WTC11 (cell line): ENCODE data around the gene GRIN2C.

ENCODE experiments used
- SMAD3 ChIP-seq: sonication (generic); formaldehyde crosslinking; IDR thresholded peaks from 2 replicates; pipeline ENCODE4 v1.8.0; 2022; ENCODE audit warnings: missing genetic modification reagents, mild to moderate bottlenecking, borderline replicate concordance
- TF ChIP-seq, protein P1 (sequence below): sonication (generic); formaldehyde crosslinking; IDR thresholded peaks from 2 replicates; pipeline ENCODE4 v1.8.1; 2023; ENCODE audit warnings: mild to moderate bottlenecking, missing genetic modification reagents, borderline replicate concordance
- TF ChIP-seq, protein P2 (sequence below): sonication (generic); formaldehyde crosslinking; IDR thresholded peaks from 2 replicates; pipeline ENCODE4 v1.8.0; 2022; ENCODE audit warnings: mild to moderate bottlenecking, missing genetic modification reagents
- TF ChIP-seq, protein P3 (sequence below): fragments of 200-600 bp; IDR thresholded peaks from 2 replicates; pipeline ENCODE4 v1.8.0; 2022; ENCODE audit warnings: antibody characterized with exemption
- TF ChIP-seq, protein P4 (sequence below): fragments of 250-450 bp; sonication (Bioruptor Pico); IDR thresholded peaks from 2 replicates; pipeline ENCODE4 v1.9.0; 2021; ENCODE audit warnings: moderate library complexity, mild to moderate bottlenecking, inconsistent platforms, borderline replicate concordance

DNA sequence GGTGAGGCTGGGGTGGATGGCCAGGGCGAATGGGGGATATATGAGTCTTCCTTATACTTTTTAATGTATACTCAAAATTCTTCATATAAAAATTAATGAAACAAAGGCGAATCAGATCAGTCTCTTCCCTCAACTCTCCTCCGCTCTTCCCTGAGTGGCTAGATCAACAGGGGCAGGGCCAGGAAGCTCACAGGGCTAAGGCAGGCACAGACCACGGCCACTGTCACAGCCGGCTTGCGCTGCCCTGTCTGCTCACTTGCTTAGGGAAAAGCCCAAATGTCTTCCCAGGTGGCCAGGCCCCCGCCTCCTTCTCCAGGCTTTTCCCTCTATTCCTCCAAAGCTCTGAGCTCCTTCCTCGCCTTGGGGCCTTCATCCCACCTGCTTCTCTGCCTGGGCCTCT lies 6.0 kb downstream of the GRIN2C start:
- TF ChIP-seq, protein P1, sequence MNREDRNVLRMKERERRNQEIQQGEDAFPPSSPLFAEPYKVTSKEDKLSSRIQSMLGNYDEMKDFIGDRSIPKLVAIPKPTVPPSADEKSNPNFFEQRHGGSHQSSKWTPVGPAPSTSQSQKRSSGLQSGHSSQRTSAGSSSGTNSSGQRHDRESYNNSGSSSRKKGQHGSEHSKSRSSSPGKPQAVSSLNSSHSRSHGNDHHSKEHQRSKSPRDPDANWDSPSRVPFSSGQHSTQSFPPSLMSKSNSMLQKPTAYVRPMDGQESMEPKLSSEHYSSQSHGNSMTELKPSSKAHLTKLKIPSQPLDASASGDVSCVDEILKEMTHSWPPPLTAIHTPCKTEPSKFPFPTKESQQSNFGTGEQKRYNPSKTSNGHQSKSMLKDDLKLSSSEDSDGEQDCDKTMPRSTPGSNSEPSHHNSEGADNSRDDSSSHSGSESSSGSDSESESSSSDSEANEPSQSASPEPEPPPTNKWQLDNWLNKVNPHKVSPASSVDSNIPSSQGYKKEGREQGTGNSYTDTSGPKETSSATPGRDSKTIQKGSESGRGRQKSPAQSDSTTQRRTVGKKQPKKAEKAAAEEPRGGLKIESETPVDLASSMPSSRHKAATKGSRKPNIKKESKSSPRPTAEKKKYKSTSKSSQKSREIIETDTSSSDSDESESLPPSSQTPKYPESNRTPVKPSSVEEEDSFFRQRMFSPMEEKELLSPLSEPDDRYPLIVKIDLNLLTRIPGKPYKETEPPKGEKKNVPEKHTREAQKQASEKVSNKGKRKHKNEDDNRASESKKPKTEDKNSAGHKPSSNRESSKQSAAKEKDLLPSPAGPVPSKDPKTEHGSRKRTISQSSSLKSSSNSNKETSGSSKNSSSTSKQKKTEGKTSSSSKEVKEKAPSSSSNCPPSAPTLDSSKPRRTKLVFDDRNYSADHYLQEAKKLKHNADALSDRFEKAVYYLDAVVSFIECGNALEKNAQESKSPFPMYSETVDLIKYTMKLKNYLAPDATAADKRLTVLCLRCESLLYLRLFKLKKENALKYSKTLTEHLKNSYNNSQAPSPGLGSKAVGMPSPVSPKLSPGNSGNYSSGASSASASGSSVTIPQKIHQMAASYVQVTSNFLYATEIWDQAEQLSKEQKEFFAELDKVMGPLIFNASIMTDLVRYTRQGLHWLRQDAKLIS (CRISPR knock-in tag) = no peak
- TF ChIP-seq, protein P2, sequence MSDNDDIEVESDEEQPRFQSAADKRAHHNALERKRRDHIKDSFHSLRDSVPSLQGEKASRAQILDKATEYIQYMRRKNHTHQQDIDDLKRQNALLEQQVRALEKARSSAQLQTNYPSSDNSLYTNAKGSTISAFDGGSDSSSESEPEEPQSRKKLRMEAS (CRISPR knock-in tag) = no peak
- TF ChIP-seq, protein P3, sequence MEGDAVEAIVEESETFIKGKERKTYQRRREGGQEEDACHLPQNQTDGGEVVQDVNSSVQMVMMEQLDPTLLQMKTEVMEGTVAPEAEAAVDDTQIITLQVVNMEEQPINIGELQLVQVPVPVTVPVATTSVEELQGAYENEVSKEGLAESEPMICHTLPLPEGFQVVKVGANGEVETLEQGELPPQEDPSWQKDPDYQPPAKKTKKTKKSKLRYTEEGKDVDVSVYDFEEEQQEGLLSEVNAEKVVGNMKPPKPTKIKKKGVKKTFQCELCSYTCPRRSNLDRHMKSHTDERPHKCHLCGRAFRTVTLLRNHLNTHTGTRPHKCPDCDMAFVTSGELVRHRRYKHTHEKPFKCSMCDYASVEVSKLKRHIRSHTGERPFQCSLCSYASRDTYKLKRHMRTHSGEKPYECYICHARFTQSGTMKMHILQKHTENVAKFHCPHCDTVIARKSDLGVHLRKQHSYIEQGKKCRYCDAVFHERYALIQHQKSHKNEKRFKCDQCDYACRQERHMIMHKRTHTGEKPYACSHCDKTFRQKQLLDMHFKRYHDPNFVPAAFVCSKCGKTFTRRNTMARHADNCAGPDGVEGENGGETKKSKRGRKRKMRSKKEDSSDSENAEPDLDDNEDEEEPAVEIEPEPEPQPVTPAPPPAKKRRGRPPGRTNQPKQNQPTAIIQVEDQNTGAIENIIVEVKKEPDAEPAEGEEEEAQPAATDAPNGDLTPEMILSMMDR = no peak
- no peak for TF ChIP-seq SMAD3 (CRISPR knock-in tag)
- TF ChIP-seq, protein P4, sequence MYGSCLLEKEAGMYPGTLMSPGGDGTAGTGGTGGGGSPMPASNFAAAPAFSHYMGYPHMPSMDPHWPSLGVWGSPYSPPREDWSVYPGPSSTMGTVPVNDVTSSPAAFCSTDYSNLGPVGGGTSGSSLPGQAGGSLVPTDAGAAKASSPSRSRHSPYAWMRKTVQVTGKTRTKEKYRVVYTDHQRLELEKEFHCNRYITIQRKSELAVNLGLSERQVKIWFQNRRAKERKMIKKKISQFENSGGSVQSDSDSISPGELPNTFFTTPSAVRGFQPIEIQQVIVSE (CRISPR knock-in tag) = no peak
